DMS79 treated with DMSO at 0.1 percent for 48 hours (cell line): ENCODE measurements around the gene OSBPL10.

Source experiments
- DNase-seq: peaks from one replicate; lab custom pipeline; 2025; lab: John Stamatoyannopoulos, UW

Gene OSBPL10

GRCh38 chr3:31615071-31615875 lies 365.8 kb downstream of the OSBPL10 start:
- no peak for DNase-seq

- no peak for DNase-seq
These were observed 366.7 kb downstream of the OSBPL10 start for GRCh38 chr3:31614162-31614921.

GRCh38 chr3:31613654-31614053 lies 367.4 kb downstream of the OSBPL10 start:
- DNase-seq: no peak

GRCh38 chr3:31613177-31613576 lies 367.9 kb downstream of the OSBPL10 start:
- DNase-seq: no peak
